ENCODE measurements around the gene SCYL2.
"Not testable (repeated sequence)": the region's sequence is repeated elsewhere in the genome, so short reads cannot be mapped to it uniquely, and the experiment has no call there.

Gene SCYL2

GRCh38 chr12:100324498-100324897 is 57.5 kb downstream of the SCYL2 start:
- no peak for DNase-seq (ENCODE audit: low spot score)

- no peak for DNase-seq (ENCODE audit: low spot score)
Observed at GRCh38 chr12:100326208-100326607, 59.2 kb downstream of the SCYL2 start.

GRCh38 chr12:100329800-100330199 is 62.8 kb downstream of the SCYL2 start:
- DNase-seq (ENCODE audit: low spot score) = no peak

GRCh38 chr12:100331871-100332270 is 64.9 kb downstream of the SCYL2 start:
- DNase-seq (ENCODE audit: low spot score) = no peak

GRCh38 chr12:100332852-100333251 is 65.9 kb downstream of the SCYL2 start:
- no peak for DNase-seq (ENCODE audit: low spot score)

- no peak for DNase-seq (ENCODE audit: low spot score)
Observed at GRCh38 chr12:100337299-100337698, 70.3 kb downstream of the SCYL2 start.

- no peak for DNase-seq (ENCODE audit: low spot score)
Observed at GRCh38 chr12:100337727-100338126, 70.8 kb downstream of the SCYL2 start.

GRCh38 chr12:100339071-100339470 is 72.1 kb downstream of the SCYL2 start:
- no peak for DNase-seq (ENCODE audit: low spot score)

- not testable (repeated sequence) for DNase-seq (ENCODE audit: low spot score)
Observed at GRCh38 chr12:100342897-100343296, 75.9 kb downstream of the SCYL2 start.

- not testable (repeated sequence) for DNase-seq (ENCODE audit: low spot score)
Observed at GRCh38 chr12:100344351-100344750, 77.4 kb downstream of the SCYL2 start.

GRCh38 chr12:100345020-100345767 is 78.2 kb downstream of the SCYL2 start:
- no peak for DNase-seq (ENCODE audit: low spot score)

GRCh38 chr12:100346660-100347059 is 79.7 kb downstream of the SCYL2 start:
- no peak for DNase-seq (ENCODE audit: low spot score)

- DNase-seq (ENCODE audit: low spot score) = peak; percentile 24
Observed at GRCh38 chr12:100348657-100349454, 81.9 kb downstream of the SCYL2 start.

GRCh38 chr12:100356644-100357223 is 89.8 kb downstream of the SCYL2 start, which contains the start of gene SLC17A8:
Gene SLC17A8 (plus strand): TSS chr12:100357074. CDS start chr12:100357392, 318 bp downstream.
- DNase-seq (ENCODE audit: low spot score) = peak; percentile 57

GRCh38 chr12:100359248-100359647 is 92.3 kb downstream of the SCYL2 start:
- DNase-seq (ENCODE audit: low spot score) = no peak

- no peak for DNase-seq (ENCODE audit: low spot score)
Observed at GRCh38 chr12:100359822-100360221, 92.8 kb downstream of the SCYL2 start.

GRCh38 chr12:100360450-100360849 is 93.5 kb downstream of the SCYL2 start:
- no peak for DNase-seq (ENCODE audit: low spot score)

GRCh38 chr12:100364324-100364723 is 97.3 kb downstream of the SCYL2 start:
- no peak for DNase-seq (ENCODE audit: low spot score)

- DNase-seq (ENCODE audit: low spot score) = no peak
Observed at GRCh38 chr12:100365411-100365810, 98.4 kb downstream of the SCYL2 start.

GRCh38 chr12:100368066-100368465 is 101.1 kb downstream of the SCYL2 start:
- no peak for DNase-seq (ENCODE audit: low spot score)

- DNase-seq (ENCODE audit: low spot score) = no peak
Observed at GRCh38 chr12:100371146-100371545, 104.2 kb downstream of the SCYL2 start.

- DNase-seq (ENCODE audit: low spot score) = peak; percentile 57
Observed at GRCh38 chr12:100372853-100373640, 106.1 kb downstream of the SCYL2 start.

Data from iPS-NIHi11 (cell line).